ENCODE measurements around the gene MLPH. TPM values are rescaled to one million over a fixed set of nuclear protein-coding genes. Genes with fewer than 3 reads are reported as not detected.

MLPH gene
- total RNA-seq, 1 experiment from 2014 or later = 0.59 TPM

GRCh38 chr2:237503201-237503600, 16.1 kb downstream of the MLPH start:
- no peaks in the 10 kb centered on the region for H3K9me3 ChIP-seq
- H3K4me3 ChIP-seq = no peak overlapping the region
- no peaks in the 10 kb centered on the region for H3K36me3 ChIP-seq

DNA sequence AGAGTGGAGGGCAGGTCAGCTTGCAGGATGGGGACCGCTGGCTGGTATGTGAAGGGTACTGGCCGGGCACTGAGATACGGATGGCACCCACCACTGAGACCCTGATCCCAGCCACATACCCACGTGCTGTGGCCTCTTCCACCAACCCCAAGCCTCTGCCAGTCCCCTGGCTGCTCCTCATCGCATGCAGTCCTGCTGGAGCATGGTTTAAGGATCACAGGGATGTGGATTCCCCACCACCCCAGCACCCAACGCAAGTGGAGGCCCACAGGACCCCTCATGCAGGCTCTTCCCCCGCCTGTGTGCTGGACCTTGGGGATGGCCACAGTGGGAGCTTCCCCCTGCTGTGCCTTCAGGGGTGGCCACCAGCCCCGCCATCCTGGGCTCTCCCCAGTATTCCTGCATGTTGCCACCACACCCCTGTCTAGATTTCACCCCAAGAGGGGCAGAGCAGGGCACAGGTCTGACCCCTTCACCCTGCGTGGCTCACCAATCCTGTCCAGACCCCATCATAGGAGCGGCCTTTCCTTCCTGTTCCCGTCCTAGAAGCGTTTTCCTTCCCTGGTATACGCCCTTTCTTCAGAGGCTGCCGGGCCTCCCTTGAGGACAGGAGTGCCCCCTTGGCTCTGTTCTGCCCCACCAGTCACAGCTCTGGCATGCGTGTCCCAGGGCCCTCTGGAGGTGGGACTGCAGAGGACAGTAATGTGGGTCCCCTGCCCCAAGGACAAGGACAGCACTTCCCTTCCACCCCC, 18.3 kb downstream of the MLPH start:
- Histone ChIP-seq H3K9me3 (no peaks in the 10 kb centered on the region), H3K4me3 (no peak overlapping the region), H3K36me3 (no peaks in the 10 kb centered on the region), H3K27me3 (no peaks in the 10 kb centered on the region)
- DNase-seq = no peak

More at GRCh38 chr2:237503201-237503600, 16.1 kb downstream of the MLPH start:
- DNase-seq = no peak
- H3K27me3 ChIP-seq = no peaks in the 10 kb centered on the region

- H3K9me3 ChIP-seq = no peaks in the 10 kb centered on the region
- H3K36me3 ChIP-seq = no peaks in the 10 kb centered on the region
- no peak overlapping the region for H3K4me3 ChIP-seq
- no peaks in the 10 kb centered on the region for H3K27me3 ChIP-seq
- no peak for DNase-seq
Observed at GRCh38 chr2:237507512-237507911, 20.5 kb downstream of the MLPH start.

- Histone ChIP-seq H3K36me3 (no peaks in the 10 kb centered on the region), H3K4me3 (no peak overlapping the region), H3K9me3 (no peaks in the 10 kb centered on the region), H3K27me3 (no peaks in the 10 kb centered on the region)
- DNase-seq = no peak
Observed at GRCh38 chr2:237508361-237508760, 21.3 kb downstream of the MLPH start.

GRCh38 chr2:237509151-237509550, 22.1 kb downstream of the MLPH start:
- DNase-seq = no peak
- H3K36me3 ChIP-seq = no peaks in the 10 kb centered on the region
- no peaks in the 10 kb centered on the region for H3K9me3 ChIP-seq
- no peaks in the 10 kb centered on the region for H3K27me3 ChIP-seq
- no peak overlapping the region for H3K4me3 ChIP-seq

DNA sequence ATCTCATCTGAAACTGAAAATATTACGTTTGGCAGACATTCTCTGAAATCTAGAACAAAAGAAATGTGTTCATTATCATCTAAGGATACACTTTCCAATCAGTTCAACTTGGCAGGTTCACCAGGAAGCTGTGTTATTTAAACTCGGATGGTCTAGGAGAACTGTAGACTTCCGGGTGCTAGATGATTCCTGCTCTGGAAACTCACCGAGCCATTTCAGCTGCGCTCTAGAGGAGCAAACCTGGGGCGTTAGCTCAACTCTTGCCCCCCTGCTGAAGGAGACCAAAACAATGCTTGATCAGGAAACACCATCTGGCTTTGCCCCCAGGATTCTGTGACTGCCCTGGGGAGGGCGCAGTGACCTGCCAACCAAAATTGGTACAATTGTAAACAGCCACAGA, 22.9 kb downstream of the MLPH start:
- H3K9me3 ChIP-seq = no peaks in the 10 kb centered on the region
- no peaks in the 10 kb centered on the region for H3K27me3 ChIP-seq
- H3K4me3 ChIP-seq = no peak overlapping the region
- no peak for DNase-seq
- H3K36me3 ChIP-seq = no peaks in the 10 kb centered on the region

DNA sequence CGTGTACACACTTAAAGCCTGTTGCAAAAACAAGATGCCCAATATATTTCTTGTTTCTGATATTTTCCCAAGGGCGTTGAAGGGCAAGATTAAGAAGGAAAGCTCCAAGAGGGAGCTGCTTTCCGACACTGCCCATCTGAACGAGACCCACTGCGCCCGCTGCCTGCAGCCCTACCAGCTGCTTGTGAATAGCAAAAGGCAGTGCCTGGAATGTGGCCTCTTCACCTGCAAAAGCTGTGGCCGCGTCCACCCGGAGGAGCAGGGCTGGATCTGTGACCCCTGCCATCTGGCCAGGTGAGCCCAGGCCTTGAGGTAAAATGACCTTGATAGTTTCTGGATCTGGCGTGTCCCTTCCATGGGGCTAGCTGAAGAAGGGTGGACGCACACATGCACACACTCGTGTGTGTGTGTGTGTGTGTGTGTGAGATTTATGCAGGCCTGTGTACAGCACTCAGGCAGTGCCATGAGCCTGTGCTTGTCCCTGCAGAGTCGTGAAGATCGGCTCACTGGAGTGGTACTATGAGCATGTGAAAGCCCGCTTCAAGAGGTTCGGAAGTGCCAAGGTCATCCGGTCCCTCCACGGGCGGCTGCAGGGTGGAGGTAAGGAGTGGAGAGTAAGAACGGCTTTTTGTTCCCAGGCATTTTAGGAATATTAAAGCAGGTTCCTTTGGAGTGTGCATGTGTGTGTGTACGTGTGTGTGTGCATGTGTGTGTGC, 23.6 kb downstream of the MLPH start:
- DNase-seq = no peak
- H3K9me3 ChIP-seq = no peaks in the 10 kb centered on the region
- no peaks in the 10 kb centered on the region for H3K36me3 ChIP-seq
- H3K4me3 ChIP-seq = no peak overlapping the region
- no peaks in the 10 kb centered on the region for H3K27me3 ChIP-seq

DNA sequence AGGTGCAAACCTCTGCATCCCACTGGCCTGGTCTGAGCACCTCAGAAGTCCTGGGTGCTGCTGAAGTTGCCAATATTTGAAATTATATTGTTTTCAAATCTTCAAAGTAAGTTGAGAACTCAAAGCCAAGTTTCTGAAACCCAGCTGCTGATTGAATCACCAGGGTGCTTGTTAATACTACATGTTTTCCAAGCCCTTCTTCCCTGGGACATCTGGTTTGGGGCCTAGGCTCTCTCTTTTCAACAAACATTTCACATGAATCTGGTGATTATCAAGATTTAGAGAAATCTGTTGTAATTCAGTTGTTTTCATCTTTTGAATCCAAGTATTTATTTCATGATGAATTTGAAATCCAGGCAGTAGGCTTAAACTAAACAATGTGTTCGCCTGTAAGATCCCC, 24.4 kb downstream of the MLPH start:
- Histone ChIP-seq H3K27me3 (no peaks in the 10 kb centered on the region), H3K4me3 (no peak overlapping the region), H3K36me3 (no peaks in the 10 kb centered on the region), H3K9me3 (no peaks in the 10 kb centered on the region)
- no peak for DNase-seq

GRCh38 chr2:237511885-237512405, 24.9 kb downstream of the MLPH start:
- no peaks in the 10 kb centered on the region for H3K36me3 ChIP-seq
- no peak overlapping the region for H3K4me3 ChIP-seq
- no peaks in the 10 kb centered on the region for H3K27me3 ChIP-seq
- no peak for DNase-seq
- H3K9me3 ChIP-seq = no peaks in the 10 kb centered on the region

- Histone ChIP-seq H3K27me3 (no peaks in the 10 kb centered on the region), H3K9me3 (no peaks in the 10 kb centered on the region), H3K4me3 (no peak overlapping the region), H3K36me3 (no peaks in the 10 kb centered on the region)
- peak; percentile 80 for DNase-seq
Observed at GRCh38 chr2:237512774-237513466, 25.9 kb downstream of the MLPH start.

DNA sequence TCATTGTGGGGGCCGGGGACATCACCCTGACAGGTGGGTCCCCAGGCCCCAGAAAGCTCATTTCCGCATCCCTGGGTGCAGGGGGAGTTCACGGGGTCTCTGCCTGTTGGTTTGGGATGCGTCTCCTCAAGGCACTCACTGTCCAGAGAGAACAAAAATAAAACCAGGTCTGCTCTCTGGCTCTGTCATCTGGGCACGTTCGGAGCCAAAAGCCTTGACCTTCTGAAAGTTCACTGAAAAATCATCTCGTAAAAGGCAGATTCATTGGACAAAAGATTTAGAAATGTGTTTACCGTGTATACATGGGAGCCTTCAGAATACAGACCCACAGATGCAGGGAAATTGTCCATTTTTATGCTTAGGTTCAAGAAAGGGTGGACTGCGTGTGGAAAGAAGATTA, 26.6 kb downstream of the MLPH start:
- no peaks in the 10 kb centered on the region for H3K27me3 ChIP-seq
- DNase-seq = no peak
- H3K4me3 ChIP-seq = no peak overlapping the region
- no peaks in the 10 kb centered on the region for H3K9me3 ChIP-seq
- no peaks in the 10 kb centered on the region for H3K36me3 ChIP-seq

- no peak for DNase-seq
- no peaks in the 10 kb centered on the region for H3K9me3 ChIP-seq
Observed at GRCh38 chr2:237514474-237515130, 27.6 kb downstream of the MLPH start.

DNA sequence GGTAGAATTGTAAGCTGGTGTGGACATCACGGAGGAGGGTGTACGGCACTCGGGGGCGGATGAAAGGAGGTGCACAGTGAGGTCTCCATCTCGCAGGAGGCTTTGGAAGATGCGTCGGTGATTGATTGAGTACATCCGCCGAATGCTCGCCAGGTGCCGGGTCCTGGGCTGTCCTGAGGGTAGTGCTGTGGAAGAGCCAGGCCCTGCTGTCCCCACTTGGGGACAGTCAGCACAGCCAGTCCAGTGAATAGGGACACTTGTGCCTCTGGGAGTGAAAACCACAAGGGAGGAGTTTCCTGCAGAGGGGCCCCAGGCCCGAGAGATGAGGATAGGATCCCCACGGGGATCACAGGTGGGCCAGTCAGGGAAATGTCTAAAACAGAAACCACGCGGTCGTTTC, 28.1 kb downstream of the MLPH start:
- Histone ChIP-seq H3K27me3 (no peaks in the 10 kb centered on the region), H3K36me3 (no peaks in the 10 kb centered on the region), H3K4me3 (no peak overlapping the region), H3K9me3 (no peaks in the 10 kb centered on the region)
- no peak for DNase-seq

More at GRCh38 chr2:237514474-237515130, 27.6 kb downstream of the MLPH start:
- Histone ChIP-seq H3K4me3 (no peak overlapping the region), H3K36me3 (no peaks in the 10 kb centered on the region), H3K27me3 (no peaks in the 10 kb centered on the region)

DNA sequence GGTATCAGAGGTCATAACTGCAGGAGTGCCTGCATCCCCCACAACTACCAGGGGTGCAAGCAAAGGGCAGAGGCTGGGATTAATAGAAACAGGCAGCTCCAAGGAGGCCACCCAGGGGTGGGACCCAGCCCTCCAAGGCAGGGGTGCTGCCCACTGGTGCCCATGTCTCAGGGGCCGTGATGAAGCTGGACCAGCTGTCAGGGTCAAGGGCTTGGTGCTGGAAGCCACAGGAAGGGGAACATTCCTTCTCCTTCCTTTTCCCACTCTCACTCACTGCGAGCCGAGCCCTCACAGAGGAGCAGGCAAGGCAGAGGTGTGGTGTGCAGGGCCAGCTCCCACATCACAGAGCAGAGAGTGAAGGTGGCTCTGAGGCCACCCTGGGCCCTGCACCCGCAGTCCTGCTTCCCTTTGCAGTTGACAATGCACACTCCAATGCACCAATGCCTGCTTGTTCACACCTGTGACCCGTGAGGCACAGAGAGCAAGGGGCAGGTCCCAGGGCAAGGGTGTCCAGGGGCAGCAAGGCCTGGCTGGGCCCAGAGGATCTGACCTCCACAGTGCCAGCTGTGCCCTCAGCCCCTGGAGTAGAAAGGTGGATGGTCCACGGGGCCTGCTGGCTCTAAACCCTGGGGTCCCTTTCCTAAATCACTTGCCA, 28.7 kb downstream of the MLPH start:
- no peaks in the 10 kb centered on the region for H3K27me3 ChIP-seq
- no peak for DNase-seq
- H3K9me3 ChIP-seq = no peaks in the 10 kb centered on the region
- no peaks in the 10 kb centered on the region for H3K36me3 ChIP-seq
- H3K4me3 ChIP-seq = no peak overlapping the region

DNA sequence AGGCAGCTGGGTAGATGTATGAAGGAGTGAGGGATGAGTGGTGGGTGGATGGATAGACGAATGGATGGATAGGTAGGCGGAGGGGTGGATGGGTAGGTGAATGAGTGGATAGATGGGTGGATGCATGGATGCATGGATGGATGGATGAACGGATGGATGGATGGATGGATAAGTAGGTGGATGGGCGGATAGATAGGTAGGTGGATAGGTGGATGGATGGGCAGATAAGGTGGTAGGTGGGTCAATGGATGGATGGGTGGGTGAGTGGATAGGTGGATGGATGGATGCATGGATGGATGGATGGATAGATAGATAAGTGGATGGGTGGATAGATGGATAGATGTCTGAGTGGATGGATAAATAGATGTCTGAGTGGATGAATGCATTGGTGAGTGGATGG, 30.1 kb downstream of the MLPH start:
- H3K4me3 ChIP-seq = no peak overlapping the region
- no peaks in the 10 kb centered on the region for H3K36me3 ChIP-seq
- no peaks in the 10 kb centered on the region for H3K27me3 ChIP-seq
- no peak for DNase-seq
- no peaks in the 10 kb centered on the region for H3K9me3 ChIP-seq

DNA sequence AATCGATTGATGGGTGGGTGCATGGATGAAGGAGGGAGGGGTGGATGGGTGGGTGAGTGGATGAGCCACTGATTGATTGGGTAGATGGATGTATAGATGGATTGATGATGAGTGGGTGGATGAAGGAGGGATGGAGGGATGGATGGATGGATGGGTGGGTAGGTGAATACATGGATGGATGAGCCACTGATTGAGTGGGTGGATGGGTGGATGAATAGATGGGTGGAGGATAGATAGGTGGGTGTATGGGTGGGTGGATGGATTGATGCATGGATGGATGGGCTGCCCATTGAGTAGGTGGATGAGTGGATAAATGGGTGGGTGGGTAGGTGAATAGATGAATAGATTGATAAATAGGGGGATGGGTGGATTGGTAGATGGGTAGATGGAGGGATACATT, 30.9 kb downstream of the MLPH start:
- H3K4me3 ChIP-seq = no peak overlapping the region
- no peaks in the 10 kb centered on the region for H3K27me3 ChIP-seq
- DNase-seq = no peak
- no peaks in the 10 kb centered on the region for H3K36me3 ChIP-seq
- H3K9me3 ChIP-seq = no peaks in the 10 kb centered on the region

Measured in MG63 (cell line).